SK-N-DZ (cell line): ENCODE data around the gene RBM15.

Experiments
- DNase-seq: peaks from one replicate; pipeline ENCODE4 v3.0.0-alpha.2; 2015; ENCODE audit warnings: low spot score

The RBM15 gene

DNA sequence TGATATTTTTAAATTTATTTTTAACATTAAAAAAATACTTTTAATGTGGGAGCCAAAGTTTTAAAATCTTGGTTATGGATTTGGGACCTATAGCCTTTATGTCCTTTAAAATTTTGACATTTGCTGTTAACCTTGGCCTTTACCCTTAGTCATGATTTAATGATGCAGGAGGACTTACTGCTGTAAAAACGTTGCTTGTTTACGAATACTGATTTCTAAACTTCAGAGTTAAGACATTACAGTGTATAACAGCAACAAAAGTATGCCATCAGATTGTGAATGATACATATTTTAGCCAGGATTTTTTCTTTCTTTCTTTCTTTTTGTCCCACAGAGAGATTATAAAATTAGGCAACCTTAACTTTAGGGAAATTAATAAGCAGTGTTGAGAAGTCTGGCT is 8.9 kb downstream of the RBM15 start:
- DNase-seq = no peak

DNA sequence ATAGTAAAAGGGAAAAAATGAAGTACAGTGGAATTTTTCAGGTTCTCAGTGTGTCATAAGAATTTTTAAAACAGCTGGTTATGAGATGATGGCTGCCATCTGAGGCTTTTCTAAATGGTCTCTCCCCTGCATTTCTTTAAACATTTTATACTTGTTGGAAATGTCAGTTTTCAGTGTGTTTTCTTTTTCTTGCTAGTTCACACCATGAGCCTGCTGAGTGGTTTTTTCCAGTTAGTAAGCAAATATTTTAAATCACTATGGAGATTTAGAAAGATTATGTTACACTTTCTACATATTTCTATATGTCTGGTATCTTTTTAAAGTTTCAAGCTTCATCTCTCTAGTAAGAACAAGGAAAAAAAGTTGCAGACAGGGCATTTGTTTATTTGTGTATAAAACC is 9.6 kb downstream of the RBM15 start:
- no peak for DNase-seq

DNA sequence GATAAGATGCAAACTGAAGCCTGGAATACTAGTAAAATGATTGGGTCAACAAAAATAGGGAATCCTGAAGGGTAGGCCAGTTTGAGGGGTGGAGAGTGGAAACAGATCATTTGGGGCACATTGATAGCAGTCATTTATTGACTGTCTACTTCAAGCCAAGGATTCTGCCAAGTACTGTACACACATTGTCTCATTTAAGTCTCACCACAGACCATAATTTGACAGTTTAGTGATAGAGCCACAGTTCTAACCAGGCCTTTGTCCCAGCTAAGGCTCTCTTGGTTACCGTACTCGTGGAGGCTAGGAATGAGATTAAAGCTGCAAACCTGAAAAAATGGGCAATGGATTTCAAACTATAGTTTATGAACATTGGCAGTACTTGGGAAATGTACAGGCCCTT is 11.2 kb downstream of the RBM15 start:
- no peak for DNase-seq

DNA sequence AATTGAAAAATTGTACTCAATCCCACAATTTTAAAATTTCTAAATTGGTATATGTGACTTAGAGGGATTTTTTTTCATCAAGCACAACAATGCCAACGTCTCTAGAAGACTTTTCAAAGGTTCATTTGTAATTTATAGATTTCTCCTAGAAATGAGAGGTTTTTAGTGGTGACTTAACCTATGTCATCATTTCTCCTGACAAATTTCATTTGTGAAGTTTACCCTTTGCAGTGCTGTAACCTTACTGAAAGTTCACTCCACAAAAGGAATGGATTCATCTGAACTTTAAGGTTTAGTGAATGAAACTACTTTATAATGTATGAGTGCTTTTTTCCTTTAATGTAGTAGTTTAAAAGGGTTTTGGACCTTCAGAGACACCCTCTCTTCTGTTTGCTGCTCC is 16.1 kb downstream of the RBM15 start:
- no peak for DNase-seq

DNA sequence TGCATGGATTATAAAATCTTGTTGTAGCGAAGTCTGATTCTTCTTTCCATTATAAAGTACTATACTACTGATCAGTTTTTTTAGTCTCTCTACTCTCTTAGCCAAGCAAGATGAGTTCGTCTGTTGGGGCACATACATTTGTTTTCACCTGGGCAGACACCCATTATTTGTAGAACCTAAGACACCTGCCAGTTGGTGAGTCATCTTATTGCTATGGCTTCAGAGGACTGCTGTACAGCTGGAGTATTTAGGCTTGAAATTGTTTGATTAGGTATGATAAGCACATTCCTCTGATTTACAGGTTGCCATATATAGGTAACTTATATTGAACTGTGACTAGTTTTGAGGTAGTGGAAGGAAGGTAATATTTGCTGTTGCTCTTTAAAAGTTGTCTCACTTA is 17.2 kb downstream of the RBM15 start:
- DNase-seq = no peak

DNA sequence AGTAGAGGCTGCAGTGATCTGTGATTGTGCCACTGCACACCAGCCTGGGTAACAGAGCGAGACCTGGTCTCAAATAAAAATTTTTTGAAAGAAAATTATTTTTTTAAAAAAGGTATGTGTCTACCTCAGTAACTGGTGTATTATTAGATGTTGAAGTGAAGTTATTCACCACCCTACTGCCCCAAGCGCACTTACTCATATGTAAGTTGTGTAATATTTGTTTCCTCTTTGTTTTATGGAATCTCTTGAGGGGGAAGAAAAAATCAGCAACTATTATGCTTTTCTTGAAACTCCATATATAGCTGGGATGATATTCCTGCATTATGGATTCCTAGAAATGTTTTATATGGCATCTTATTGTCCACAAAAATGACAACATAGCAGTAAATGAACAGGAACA is 21.3 kb downstream of the RBM15 start:
- DNase-seq = no peak

DNA sequence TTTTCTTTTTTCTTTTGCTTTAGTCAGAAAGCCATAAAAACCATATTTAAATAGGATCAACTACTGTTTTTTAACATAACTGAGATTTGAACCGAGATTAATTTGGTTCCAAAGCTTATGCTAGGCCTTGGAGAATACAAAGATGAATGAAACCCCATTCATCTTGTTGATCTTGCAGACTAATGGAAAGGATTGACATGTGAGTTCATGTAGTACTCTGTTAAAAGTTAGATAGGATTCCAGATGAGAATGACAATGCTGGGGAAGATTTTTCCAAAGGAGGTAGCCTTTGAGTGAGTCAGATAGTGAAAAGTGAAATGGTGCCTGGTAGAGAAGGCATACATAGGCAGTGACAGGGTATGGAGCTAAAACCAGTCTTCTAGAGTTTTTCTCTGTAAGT is 22.7 kb downstream of the RBM15 start:
- DNase-seq = no peak

DNA sequence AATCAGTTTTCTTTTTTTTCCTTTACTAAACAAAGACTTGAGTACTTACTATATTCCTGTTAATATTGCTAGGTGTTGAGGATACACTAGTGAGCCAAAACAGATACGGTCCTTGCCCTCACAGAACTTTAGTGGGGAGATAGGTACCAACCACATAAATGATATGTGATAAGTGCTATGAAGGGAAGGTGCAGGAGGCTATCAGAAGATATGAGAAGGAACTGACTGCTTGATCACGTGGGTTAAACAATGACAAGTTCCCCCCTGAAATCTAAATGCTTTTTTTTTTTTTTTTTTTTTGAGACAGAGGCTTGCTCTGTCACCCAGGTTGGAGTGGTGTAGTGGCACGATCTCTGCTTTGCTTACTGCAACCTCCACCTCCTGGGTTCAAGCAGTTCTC is 25.0 kb downstream of the RBM15 start:
- no peak for DNase-seq

DNA sequence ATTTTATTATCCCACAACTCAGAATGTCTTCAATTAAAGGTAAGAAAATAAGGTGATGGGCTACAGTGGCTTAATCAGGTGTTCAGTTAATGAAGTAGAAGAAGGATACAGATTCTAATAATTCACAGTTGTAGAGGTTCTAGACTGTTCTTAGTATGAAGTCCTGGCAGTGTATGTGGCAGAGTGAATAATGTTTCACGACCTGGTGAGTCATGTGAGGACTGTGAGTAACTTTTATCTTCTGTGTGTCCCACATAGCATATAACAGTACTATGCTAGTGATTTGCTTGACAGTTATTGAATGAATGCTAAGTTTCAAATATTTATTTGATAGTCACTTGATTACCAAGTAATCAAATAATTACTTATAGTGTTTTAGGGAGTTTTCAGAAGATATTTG is 31.6 kb downstream of the RBM15 start:
- DNase-seq = no peak

DNA sequence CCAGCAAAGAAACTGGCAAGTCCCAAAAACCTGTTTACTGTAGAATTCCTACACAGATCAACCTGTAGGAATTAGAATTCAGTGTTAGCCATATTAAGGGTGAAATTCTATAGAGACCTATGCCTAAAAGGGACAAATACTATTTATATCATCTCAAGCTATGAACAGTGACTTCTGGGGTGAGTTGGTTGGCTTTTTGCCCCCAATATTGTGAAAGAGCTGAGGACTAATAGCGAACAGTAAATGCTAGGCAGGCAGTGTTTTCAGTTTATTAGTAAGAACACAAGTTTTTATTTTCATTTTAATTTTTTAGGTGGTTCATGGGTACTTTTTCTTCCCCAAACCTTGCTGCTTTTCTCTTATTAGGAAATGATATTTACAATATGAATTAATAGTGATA is 36.3 kb downstream of the RBM15 start:
- DNase-seq = no peak

DNA sequence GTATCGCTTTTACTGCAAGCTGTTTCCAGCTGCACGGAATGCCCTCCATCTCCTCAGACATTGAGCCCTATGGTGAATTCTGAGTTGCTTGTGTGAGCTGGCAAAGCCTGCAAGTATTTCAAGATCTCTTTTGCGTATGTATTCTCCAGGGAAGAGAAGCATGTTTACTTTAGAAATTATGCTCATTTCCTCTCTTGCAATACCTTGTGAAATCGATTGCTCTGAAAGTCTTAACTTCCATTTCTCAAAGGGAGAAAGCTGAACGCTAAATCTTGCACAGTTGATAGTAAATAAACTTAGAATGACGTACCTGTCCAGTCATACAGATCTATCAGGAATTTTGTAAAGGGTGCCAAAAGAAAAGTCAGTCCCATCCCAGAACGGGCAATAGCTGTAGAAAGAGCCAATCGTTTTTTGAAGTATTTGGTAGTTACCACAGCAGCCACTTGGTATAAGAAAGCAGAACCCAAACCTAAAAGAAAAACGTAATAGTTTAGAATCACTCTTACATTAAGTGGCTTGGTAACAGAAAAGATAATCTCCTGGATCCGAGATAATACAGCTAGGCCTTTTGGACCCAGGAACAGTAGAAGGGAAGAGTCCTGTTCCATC is 41.6 kb downstream of the RBM15 start:
- DNase-seq = no peak

DNA sequence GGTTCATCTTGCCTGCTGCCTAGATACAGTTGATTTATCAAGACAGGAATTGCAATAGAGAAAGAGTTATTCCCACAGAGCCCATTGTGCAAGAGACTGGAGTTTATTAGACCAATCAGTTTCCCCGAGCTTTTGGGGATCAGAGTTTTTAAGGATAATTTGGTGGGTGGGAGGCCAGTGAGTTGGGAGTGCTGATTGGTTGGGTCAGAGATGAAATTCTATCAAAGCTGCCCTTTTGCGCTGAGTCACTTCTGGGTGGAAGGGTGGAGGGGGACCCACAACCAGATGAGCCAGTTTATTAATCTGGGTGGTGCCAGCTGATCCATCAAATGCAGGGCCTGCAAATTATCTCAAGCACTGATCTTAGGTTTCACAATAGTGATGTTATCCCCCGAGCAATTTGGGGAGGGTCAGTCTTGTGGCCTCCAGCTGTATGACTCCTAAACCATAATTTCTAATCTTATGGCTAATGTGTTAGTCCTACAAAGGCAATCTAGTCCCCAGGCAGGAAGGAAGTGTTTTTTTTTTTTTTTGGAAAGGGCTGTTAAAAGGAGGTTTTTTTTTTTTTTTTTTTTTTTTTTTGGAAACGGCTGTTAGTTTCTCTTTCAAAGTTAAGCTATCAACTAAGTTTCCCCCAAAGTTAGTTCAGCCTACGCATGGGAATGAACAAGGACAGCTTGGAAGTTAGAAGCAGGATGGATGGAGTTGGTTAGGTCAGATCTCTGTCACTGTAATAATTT is 44.2 kb downstream of the RBM15 start:
- DNase-seq = no peak

DNA sequence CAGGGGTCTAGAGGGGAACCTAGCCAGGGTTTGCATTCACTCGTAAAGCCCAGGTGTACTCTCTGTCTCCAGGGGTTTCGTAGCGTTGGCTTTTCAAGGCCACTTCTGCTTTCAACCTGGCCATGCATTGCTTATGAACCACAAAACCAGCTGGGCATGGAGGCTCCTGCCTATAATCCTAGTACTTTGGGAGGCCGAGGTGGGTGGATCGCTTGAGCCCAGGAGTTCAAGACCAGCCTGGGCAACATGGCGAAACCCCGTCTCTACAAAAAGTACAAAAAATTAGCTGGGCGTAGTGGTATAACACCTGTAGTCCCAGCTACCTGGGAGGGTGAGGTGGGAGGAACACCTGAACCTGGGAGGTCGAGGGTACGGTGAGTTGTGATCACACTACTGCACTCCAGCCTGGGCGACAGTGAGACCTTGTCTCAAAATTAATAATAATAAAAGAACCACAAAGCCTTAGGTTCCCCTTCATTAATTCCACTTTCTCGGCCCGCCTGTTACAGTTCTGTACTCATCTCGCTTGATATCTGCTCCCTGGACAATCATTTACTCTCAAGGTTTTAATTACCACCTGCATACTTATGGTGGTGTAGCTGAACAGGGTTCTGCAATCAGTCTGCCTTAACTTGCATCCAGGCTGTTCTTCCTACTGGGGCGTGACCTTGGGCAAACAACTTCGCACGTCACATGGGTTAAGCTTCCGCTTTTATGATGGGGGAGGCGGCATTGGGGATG is 45.6 kb downstream of the RBM15 start:
- no peak for DNase-seq

DNA sequence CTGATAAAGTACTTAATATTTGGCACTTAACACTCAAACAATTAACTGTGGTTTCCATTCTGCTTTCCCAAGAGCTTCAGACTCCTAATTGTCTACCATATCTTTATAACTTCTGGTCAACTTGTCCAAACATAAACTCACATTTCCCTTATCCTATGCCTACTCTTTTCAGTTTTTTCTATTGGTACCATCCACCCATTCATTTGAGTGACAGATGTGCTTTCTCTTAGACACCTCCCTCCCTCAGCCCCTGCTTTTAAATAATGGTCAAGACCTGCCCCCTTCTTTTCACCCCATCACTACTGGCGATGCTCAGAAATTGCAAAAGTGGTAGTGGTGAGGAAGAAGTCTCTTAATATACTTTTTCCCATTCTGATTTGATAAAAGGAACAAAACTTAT is 46.2 kb downstream of the RBM15 start:
- no peak for DNase-seq

DNA sequence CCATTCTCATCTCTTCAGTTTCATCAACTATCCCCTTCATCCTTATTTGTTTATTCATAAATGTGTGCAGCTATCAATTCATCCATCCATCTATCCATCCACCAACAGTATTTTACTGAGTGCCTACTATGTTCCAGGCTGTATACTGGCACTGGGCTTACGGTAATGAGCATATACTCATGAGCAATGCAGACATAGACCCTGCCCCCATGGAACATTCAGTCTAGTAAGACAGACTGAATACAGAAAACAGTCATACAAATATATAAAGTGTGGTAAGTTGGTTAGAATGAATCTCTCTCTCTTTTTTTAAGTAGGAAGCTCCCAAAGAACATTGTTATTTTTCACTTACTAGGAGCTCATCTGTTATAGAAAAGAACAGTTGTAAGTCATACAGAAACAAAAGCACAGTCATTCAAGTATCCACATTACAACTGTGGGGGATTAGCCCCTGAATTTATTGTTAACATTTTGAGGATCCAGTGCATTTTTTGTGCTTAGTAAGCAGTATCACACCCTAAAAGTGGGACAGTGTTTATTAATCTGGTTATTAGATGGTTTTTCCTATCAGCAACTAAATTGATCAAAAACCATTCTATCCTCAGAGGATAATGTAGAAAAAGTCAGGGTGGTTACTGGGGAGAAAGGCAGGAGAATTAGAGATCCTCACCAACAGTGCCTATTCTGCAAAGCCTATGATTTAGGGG is 48.0 kb downstream of the RBM15 start:
- DNase-seq = no peak

DNA sequence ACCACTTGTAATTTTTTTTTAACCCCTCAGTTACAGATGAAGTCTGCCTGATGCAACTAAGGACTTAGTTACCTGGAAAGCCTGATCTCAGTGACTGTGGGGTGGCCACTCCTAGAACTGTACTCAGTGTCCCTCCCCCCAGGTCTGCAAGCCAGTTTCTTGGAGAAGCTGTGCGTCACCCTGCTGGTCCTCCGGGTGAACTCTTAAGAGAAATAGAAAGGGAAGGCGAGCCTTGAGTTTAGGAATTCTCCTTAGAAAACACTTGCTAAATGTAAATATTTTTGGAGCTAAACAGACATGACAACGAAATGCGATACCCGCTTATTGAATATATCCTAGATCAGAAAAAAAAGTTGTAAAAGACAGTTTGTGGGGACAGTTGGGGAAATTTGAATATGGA is 50.9 kb downstream of the RBM15 start:
- no peak for DNase-seq

DNA sequence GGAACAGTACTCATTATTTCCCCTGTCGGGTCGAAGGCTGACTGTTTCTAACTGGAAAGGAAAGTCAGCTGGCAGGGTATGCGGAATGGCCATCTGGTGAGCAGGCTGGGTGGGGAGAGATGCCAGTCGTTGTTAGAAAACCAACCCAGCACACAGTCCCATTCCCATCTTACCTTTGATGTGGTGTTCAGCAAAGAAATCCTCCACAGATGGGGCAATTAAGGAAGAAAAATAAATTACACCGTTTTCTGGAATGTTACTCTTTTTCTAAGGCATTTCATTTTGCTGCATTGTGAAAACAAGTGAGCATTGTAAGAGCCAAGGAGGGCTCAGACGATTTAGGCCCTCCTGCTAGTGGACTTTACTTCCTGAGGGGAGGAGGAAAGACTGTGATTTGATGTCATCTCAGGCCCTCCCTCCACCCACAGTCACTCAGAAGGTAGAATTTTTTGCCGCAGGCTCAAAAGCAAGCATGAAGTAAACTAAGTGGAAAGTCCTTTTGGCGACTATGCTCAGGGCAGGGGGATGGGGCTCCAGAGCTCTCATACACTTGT is 51.6 kb downstream of the RBM15 start, which contains the start of gene SLC16A4:
Gene SLC16A4 (minus strand): TSS at position 335 of the 554 bp plus-strand sequence. CDS start 1,703 bp downstream, outside the sequence.
- no peak for DNase-seq

DNA sequence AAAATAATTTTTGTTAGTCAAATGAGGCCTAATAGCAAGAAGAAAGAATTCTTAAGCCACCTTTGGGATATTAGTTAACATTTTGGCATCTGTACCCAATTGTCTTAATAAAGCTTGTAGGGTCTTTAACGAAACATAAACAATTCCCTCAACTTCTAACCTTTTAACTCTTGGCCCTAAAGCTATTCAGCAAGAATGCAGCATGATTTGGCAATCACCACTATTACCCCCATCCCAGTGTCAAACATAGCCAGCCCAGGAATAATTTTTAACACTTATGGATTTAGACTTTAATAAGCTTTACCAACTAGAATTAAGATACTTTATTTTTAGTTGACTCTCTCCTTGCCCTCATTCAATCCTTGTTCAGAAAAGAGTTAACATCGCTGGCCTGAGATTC is 54.1 kb downstream of the RBM15 start:
- DNase-seq = no peak

DNA sequence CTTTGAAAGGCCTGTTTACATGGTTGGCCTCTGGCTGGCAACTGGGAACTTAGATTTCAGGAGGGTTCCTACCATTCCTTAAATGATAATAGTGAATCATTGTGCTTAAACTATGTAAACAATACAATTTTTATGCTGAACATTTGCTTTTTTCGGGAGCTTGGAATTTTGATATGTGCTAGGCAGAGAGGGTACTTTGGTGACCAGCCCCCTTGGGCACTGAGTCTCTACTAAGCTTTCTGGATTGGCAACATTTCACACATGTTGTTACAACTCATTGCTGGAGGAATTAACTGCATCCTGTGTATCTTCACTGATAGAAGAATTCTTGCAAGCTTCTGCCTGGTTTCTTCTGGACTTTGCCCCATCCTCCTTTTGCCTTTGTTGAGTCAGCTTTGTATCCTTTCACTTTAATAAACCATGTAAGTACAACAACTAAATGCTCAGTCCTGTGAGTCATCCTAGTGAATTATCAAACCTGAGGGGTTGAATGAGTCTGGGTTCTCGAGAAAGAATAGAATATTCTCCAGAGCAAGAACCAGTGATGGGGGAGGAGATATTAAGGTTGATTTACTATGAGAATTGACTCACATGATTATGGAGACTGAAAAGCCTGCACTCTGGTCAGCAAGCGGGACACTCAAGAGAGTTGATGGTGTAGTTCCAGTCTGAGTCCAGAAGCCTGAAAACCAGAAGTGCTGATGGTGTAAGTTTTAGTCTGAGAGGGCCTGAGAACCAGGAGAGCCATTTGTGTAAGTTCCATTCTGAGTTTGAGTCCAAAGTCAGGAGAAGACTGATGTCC is 54.7 kb downstream of the RBM15 start:
- DNase-seq = no peak

DNA sequence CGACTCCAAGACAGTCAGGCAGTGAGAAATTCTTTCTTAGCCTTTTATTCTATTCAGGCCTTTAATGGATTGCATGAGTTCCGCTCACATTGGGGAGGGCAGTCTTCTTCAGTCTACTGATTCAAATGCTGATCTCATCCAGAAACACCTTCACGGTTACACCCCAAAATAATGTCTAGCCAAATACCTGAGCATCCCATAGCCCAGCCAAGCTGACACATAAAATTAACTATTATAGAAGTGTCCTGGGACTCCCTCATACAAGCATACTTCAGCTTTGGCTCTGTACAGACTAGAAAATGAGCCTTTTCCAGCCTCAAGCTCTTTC is 55.3 kb downstream of the RBM15 start:
- DNase-seq = no peak
